Stimulated activated naive CD8-positive, alpha-beta T cell treated with anti-CD3 and anti-CD28 coated beads, Interleukin-15, amount 100 ng/mL, for 72 hours (primary cell): ENCODE measurements around the gene SCAF11.
A peak's percentile ranks its signal among the peaks of the same experiment; 100 is the strongest.

Experiments
- ATAC-seq: fragments of 150-1000 bp; cut with Tn5 transposase; 2 replicates; pipeline ENCODE4 v1.10.0; 2021; ENCODE audit warnings: mild to moderate bottlenecking, moderate library complexity
- DNase-seq, 2 donors: peaks; one replicate each; pipeline ENCODE4 v3.0.0; 2021 to 2022
- H3K27ac Mint-ChIP-seq, 2 donors: one replicate each; pipeline ENCODE4 v1.8.0; 2022; ENCODE audit warnings: mild to moderate bottlenecking in 2 of 2, mixed read lengths in 2 of 2, moderate library complexity in 2 of 2
- H3K27me3 Mint-ChIP-seq: one replicate; pipeline ENCODE4 v1.8.0; 2022; ENCODE audit warnings: mixed read lengths
- H3K4me1 Mint-ChIP-seq: one replicate; pipeline ENCODE4 v1.8.0; 2022; ENCODE audit warnings: mild to moderate bottlenecking, mixed read lengths
- H3K4me3 Mint-ChIP-seq, 2 donors: one replicate each; pipeline ENCODE4 v1.8.0; 2022; ENCODE audit warnings: mild to moderate bottlenecking in 2 of 2, mixed read lengths in 2 of 2, moderate library complexity in 1 of 2
- H3K9me3 Mint-ChIP-seq, 2 donors: one replicate each; pipeline ENCODE4 v1.8.0; 2022; ENCODE audit warnings: mixed read lengths in 2 of 2

The SCAF11 gene

GRCh38 chr12:45989287-45989686 lies 1.1 kb downstream of the SCAF11 start:
- ATAC-seq (no peak), DNase-seq (no peak)
- no peaks in the 10 kb centered on the region for H3K27me3 Mint-ChIP-seq
- no peaks in the 10 kb centered on the region for H3K9me3 Mint-ChIP-seq
- H3K4me3 Mint-ChIP-seq: peak overlapping the region; percentile 93 to 99
- peak overlapping the region; percentile 99 for H3K27ac Mint-ChIP-seq
- H3K4me1 Mint-ChIP-seq: peaks cover 45% of the 10 kb centered on the region

- H3K4me1 Mint-ChIP-seq: peaks cover 55% of the 10 kb centered on the region
- H3K4me3 Mint-ChIP-seq: peak overlapping the region in 1 of 2 donors; percentile 99
- ATAC-seq (no peak), DNase-seq (no peak)
- no peak overlapping the region for H3K27ac Mint-ChIP-seq
- H3K9me3 Mint-ChIP-seq: no peaks in the 10 kb centered on the region
- H3K27me3 Mint-ChIP-seq: no peaks in the 10 kb centered on the region
Observed at GRCh38 chr12:45988264-45988663, 2.1 kb downstream of the SCAF11 start.

- Mint-ChIP-seq H3K4me3 (peak overlapping the region; percentile 38 to 99), H3K27ac (peak overlapping the region in 1 of 2 donors; percentile 34), H3K4me1 (peaks cover 64% of the 10 kb centered on the region), H3K9me3 (no peaks in the 10 kb centered on the region), H3K27me3 (no peaks in the 10 kb centered on the region)
- no peak for ATAC-seq
- DNase-seq: no peak
Observed at GRCh38 chr12:45987340-45987727, 3.0 kb downstream of the SCAF11 start.

GRCh38 chr12:45986641-45987339 lies 3.6 kb downstream of the SCAF11 start:
- DNase-seq (no peak), ATAC-seq (no peak)
- Mint-ChIP-seq H3K27me3 (no peaks in the 10 kb centered on the region), H3K27ac (no peak overlapping the region), H3K4me1 (peaks cover 64% of the 10 kb centered on the region), H3K9me3 (no peaks in the 10 kb centered on the region), H3K4me3 (peak overlapping the region; percentile 5 to 6)

GRCh38 chr12:45981075-45981837 lies 9.1 kb downstream of the SCAF11 start:
- Mint-ChIP-seq H3K4me1 (peaks cover 91% of the 10 kb centered on the region), H3K4me3 (no peak overlapping the region), H3K27ac (no peak overlapping the region), H3K27me3 (no peaks in the 10 kb centered on the region), H3K9me3 (no peaks in the 10 kb centered on the region)
- no peak for ATAC-seq
- no peak for DNase-seq

- H3K27me3 Mint-ChIP-seq: no peaks in the 10 kb centered on the region
- ATAC-seq (no peak), DNase-seq (no peak)
- no peak overlapping the region for H3K27ac Mint-ChIP-seq
- H3K9me3 Mint-ChIP-seq: no peaks in the 10 kb centered on the region
- H3K4me1 Mint-ChIP-seq: peaks cover 89% of the 10 kb centered on the region
- no peak overlapping the region for H3K4me3 Mint-ChIP-seq
Observed at GRCh38 chr12:45980540-45980939, 9.8 kb downstream of the SCAF11 start.

GRCh38 chr12:45978108-45978507 lies 12.3 kb downstream of the SCAF11 start:
- DNase-seq (no peak), ATAC-seq (no peak)
- Mint-ChIP-seq H3K27ac (no peak overlapping the region), H3K4me1 (peaks cover 84% of the 10 kb centered on the region), H3K27me3 (no peaks in the 10 kb centered on the region), H3K9me3 (no peaks in the 10 kb centered on the region), H3K4me3 (no peak overlapping the region)

- H3K9me3 Mint-ChIP-seq: no peaks in the 10 kb centered on the region
- no peak for DNase-seq
- H3K4me1 Mint-ChIP-seq: peaks cover 84% of the 10 kb centered on the region
- no peak overlapping the region for H3K4me3 Mint-ChIP-seq
- no peak overlapping the region for H3K27ac Mint-ChIP-seq
- no peak for ATAC-seq
- no peaks in the 10 kb centered on the region for H3K27me3 Mint-ChIP-seq
Observed at GRCh38 chr12:45977620-45978019, 12.8 kb downstream of the SCAF11 start.

GRCh38 chr12:45975506-45975905 lies 14.9 kb downstream of the SCAF11 start:
- peaks cover 78% of the 10 kb centered on the region for H3K4me1 Mint-ChIP-seq
- H3K27me3 Mint-ChIP-seq: no peaks in the 10 kb centered on the region
- DNase-seq (no peak), ATAC-seq (no peak)
- H3K4me3 Mint-ChIP-seq: no peak overlapping the region
- no peaks in the 10 kb centered on the region for H3K9me3 Mint-ChIP-seq
- H3K27ac Mint-ChIP-seq: no peak overlapping the region

- H3K9me3 Mint-ChIP-seq: no peaks in the 10 kb centered on the region
- H3K4me3 Mint-ChIP-seq: no peak overlapping the region
- DNase-seq: no peak
- no peak for ATAC-seq
- no peak overlapping the region for H3K27ac Mint-ChIP-seq
- H3K4me1 Mint-ChIP-seq: peaks cover 78% of the 10 kb centered on the region
- H3K27me3 Mint-ChIP-seq: no peaks in the 10 kb centered on the region
Observed at GRCh38 chr12:45974883-45975282, 15.5 kb downstream of the SCAF11 start.

GRCh38 chr12:45974171-45974719 lies 16.1 kb downstream of the SCAF11 start:
- no peak for ATAC-seq
- peaks cover 77% of the 10 kb centered on the region for H3K4me1 Mint-ChIP-seq
- H3K27ac Mint-ChIP-seq: no peak overlapping the region
- H3K4me3 Mint-ChIP-seq: no peak overlapping the region
- no peaks in the 10 kb centered on the region for H3K9me3 Mint-ChIP-seq
- no peak for DNase-seq
- no peaks in the 10 kb centered on the region for H3K27me3 Mint-ChIP-seq

- Mint-ChIP-seq H3K9me3 (no peaks in the 10 kb centered on the region), H3K27ac (no peak overlapping the region), H3K4me1 (peaks cover 74% of the 10 kb centered on the region), H3K27me3 (no peaks in the 10 kb centered on the region), H3K4me3 (no peak overlapping the region)
- ATAC-seq (no peak), DNase-seq (no peak)
Observed at GRCh38 chr12:45973526-45973925, 16.8 kb downstream of the SCAF11 start.

- no peak overlapping the region for H3K4me3 Mint-ChIP-seq
- H3K27ac Mint-ChIP-seq: peak overlapping the region in 1 of 2 donors; percentile 57
- DNase-seq (no peak), ATAC-seq (no peak)
- peaks cover 55% of the 10 kb centered on the region for H3K4me1 Mint-ChIP-seq
- no peaks in the 10 kb centered on the region for H3K27me3 Mint-ChIP-seq
- no peaks in the 10 kb centered on the region for H3K9me3 Mint-ChIP-seq
Observed at GRCh38 chr12:45970391-45970790, 20.0 kb downstream of the SCAF11 start.

- DNase-seq (no peak), ATAC-seq (no peak)
- Mint-ChIP-seq H3K27me3 (no peaks in the 10 kb centered on the region), H3K4me3 (no peak overlapping the region), H3K27ac (no peak overlapping the region), H3K9me3 (no peaks in the 10 kb centered on the region), H3K4me1 (peaks cover 54% of the 10 kb centered on the region)
Observed at GRCh38 chr12:45969084-45969483, 21.3 kb downstream of the SCAF11 start.

GRCh38 chr12:45966486-45966885 lies 23.9 kb downstream of the SCAF11 start:
- no peak overlapping the region for H3K4me3 Mint-ChIP-seq
- H3K27me3 Mint-ChIP-seq: no peaks in the 10 kb centered on the region
- DNase-seq (no peak), ATAC-seq (no peak)
- peaks cover 42% of the 10 kb centered on the region for H3K4me1 Mint-ChIP-seq
- peak overlapping the region in 1 of 2 donors; percentile 9 for H3K27ac Mint-ChIP-seq
- H3K9me3 Mint-ChIP-seq: no peaks in the 10 kb centered on the region
